OCI-LY1 (cell line): Measurements from ENCODE around the gene HPCAL4.

Source experiments
- H2AFZ ChIP-seq: fragments of 200-600 bp; sonication (generic), shearing (Covaris generic); 2 replicates; pipeline ENCODE4 v1.6.0; 2014; ENCODE audit warnings: antibody characterized with exemption, mild to moderate bottlenecking, low read length
- H3F3A ChIP-seq: fragments of 200-600 bp; sonication (generic), shearing (Covaris generic); 2 replicates; pipeline ENCODE4 v1.6.0; 2014; ENCODE audit warnings: mild to moderate bottlenecking, antibody characterized with exemption, low read length, moderate library complexity; ENCODE audit not compliant: insufficient read depth
- H3K27ac ChIP-seq: fragments of 200-600 bp; sonication (generic); 2 replicates; pipeline ENCODE4 v1.5.1; 2014; ENCODE audit warnings: low read length, mixed run types, mild to moderate bottlenecking, low read depth; ENCODE audit not compliant: poor library complexity, severe bottlenecking
- H3K27me3 ChIP-seq: fragments of 200-600 bp; sonication (generic); 2 replicates; pipeline ENCODE4 v1.6.0; 2014; ENCODE audit warnings: antibody characterized with exemption, mild to moderate bottlenecking, low read length, moderate library complexity; ENCODE audit not compliant: insufficient read depth
- H3K36me3 ChIP-seq: fragments of 200-600 bp; sonication (generic); 2 replicates; pipeline ENCODE4 v1.6.1; 2014; ENCODE audit warnings: mild to moderate bottlenecking, antibody characterized with exemption, low read length, moderate library complexity, mixed read lengths; ENCODE audit not compliant: insufficient read depth
- H3K4me1 ChIP-seq: fragments of 200-600 bp; sonication (generic); 2 replicates; pipeline ENCODE4 v1.5.1; 2014; ENCODE audit warnings: mild to moderate bottlenecking, low read length, moderate library complexity; ENCODE audit not compliant: insufficient read depth, severe bottlenecking
- H3K4me2 ChIP-seq: fragments of 200-600 bp; sonication (generic), shearing (Covaris generic); 2 replicates; pipeline ENCODE4 v1.6.1; 2014; ENCODE audit warnings: low read length
- H3K4me3 ChIP-seq: fragments of 200-600 bp; sonication (generic); 2 replicates; pipeline ENCODE4 v1.5.1; 2014; ENCODE audit warnings: low read length, low read depth, mild to moderate bottlenecking, mixed read lengths; ENCODE audit not compliant: poor library complexity, severe bottlenecking
- H3K79me2 ChIP-seq: fragments of 200-600 bp; shearing (Covaris generic); 2 replicates; pipeline ENCODE4 v1.6.1; 2016; ENCODE audit warnings: mixed run types, low read length, mixed read lengths; ENCODE audit not compliant: insufficient read depth
- H3K9ac ChIP-seq: fragments of 200-600 bp; sonication (generic), shearing (Covaris generic); 2 replicates; pipeline ENCODE4 v1.6.1; 2014; ENCODE audit warnings: mild to moderate bottlenecking, low read length, mixed read lengths
- H3K9me2 ChIP-seq: fragments of 200-600 bp; sonication (generic), shearing (Covaris generic); 2 replicates; pipeline ENCODE4 v1.6.1; 2014; ENCODE audit warnings: low read depth, mild to moderate bottlenecking, low read length, mixed read lengths
- H3K9me3 ChIP-seq: fragments of 200-600 bp; shearing (Covaris generic); 2 replicates; pipeline ENCODE4 v1.6.1; 2014; ENCODE audit warnings: low read length, mixed read lengths
- H4K20me1 ChIP-seq: fragments of 200-600 bp; sonication (generic), shearing (Covaris generic); 2 replicates; pipeline ENCODE4 v1.6.0; 2016; ENCODE audit warnings: mild to moderate bottlenecking, low read length; ENCODE audit not compliant: insufficient read depth
- EZH2 ChIP-seq: fragments of 200-600 bp; sonication (generic), shearing (Covaris generic); IDR thresholded peaks from 2 replicates; pipeline ENCODE4 v1.8.0; 2017; ENCODE audit warnings: borderline replicate concordance, mixed run types, mild to moderate bottlenecking, antibody characterized with exemption, low read length, moderate library complexity, mixed read lengths
- TF ChIP-seq, protein P1 (sequence below): fragments of 200-600 bp; sonication (generic), shearing (Covaris generic); IDR thresholded peaks from 2 replicates; pipeline ENCODE4 v1.5.1; 2017; ENCODE audit warnings: mild to moderate bottlenecking, antibody characterized with exemption, low read length, moderate library complexity, mixed read lengths

Gene HPCAL4

DNA sequence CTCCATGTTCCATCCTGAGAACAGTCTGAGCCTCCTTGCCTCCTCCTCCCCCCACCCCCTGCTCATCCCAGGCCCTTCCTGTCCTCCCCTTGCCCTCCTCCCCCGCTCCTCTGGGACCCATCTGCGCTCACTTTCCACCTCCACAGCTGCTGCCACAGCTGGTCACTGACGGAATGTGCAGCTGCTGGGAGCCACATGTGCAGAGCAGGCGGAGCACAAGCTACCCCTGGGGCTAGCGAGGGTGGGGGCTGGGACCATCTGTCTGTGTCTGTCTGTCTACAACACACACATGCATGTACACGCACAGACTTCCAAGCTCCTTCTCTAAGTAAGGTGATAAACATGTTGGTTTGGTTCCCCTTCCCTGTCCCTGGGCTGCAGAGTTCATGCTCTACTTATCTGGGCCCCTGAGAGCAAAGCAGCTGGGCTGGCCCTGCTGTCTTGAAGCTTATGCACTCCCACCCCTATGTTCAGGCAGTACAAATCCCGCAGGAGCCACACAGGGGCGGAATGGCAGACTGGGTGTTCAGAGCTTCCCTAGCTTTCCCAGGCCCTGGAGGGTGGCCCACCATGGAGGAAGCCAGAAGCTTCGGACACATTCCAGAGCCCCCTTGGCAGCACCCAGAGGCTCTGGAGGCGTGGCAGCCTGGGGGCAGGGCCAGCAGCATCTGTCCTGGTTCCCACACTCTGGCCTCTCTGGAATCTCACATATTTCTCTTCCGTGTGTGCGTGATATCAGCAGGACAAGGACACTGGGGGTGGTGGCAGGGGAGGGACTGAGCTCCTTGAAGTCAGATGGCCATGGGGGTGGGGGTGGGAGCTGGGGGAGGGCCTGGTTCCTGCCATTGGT is 44.8 kb downstream of the HPCAL4 start:
- Histone ChIP-seq H3K9ac (no peak overlapping the region), H2AFZ (no peak overlapping the region), H3F3A (no peaks in the 10 kb centered on the region), H4K20me1 (no peaks in the 10 kb centered on the region), H3K9me3 (no peaks in the 10 kb centered on the region), H3K4me2 (no peak overlapping the region), H3K27ac (no peak overlapping the region), H3K27me3 (no peaks in the 10 kb centered on the region), H3K36me3 (no peaks in the 10 kb centered on the region), H3K4me3 (no peak overlapping the region), H3K79me2 (no peaks in the 10 kb centered on the region), H3K9me2 (no peaks in the 10 kb centered on the region), H3K4me1 (no peaks in the 10 kb centered on the region)
- TF ChIP-seq, protein P1, sequence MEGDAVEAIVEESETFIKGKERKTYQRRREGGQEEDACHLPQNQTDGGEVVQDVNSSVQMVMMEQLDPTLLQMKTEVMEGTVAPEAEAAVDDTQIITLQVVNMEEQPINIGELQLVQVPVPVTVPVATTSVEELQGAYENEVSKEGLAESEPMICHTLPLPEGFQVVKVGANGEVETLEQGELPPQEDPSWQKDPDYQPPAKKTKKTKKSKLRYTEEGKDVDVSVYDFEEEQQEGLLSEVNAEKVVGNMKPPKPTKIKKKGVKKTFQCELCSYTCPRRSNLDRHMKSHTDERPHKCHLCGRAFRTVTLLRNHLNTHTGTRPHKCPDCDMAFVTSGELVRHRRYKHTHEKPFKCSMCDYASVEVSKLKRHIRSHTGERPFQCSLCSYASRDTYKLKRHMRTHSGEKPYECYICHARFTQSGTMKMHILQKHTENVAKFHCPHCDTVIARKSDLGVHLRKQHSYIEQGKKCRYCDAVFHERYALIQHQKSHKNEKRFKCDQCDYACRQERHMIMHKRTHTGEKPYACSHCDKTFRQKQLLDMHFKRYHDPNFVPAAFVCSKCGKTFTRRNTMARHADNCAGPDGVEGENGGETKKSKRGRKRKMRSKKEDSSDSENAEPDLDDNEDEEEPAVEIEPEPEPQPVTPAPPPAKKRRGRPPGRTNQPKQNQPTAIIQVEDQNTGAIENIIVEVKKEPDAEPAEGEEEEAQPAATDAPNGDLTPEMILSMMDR: no peak
- TF ChIP-seq EZH2: no peak

DNA sequence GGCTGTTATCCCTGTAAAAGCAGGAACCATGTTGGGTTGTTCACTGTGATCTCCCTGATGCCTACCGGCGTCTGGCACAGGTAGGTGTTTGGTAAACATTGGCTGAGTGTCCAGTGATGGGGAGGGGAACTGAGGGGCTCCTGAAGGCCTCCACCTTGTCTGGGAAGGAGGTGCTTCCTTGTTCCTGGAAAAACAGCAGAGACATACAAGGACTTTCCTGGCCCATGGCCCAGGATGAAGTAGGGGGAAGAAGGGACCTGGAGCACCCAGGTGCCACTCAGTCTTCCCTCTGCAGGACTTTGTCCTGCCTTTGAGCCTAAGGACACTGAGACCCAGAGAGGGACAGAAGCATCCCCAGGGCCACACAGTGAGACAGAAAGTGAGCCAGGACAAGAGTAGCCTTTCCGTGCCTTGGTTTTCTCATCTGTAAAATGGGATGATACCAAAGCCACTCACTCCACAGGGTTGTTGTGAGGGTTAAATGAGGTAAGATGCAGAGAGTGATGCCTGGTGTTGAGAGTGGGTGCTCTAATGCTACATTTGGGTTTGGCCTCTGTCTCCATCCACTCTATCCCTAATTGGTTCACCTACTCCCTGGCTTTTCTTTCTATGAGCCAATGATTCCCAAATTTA is 45.7 kb downstream of the HPCAL4 start:
- H3K27ac ChIP-seq: no peak overlapping the region
- H4K20me1 ChIP-seq: no peaks in the 10 kb centered on the region
- H2AFZ ChIP-seq: no peak overlapping the region
- TF ChIP-seq EZH2: no peak
- TF ChIP-seq, protein P1: no peak
- no peaks in the 10 kb centered on the region for H3K79me2 ChIP-seq
- H3K4me1 ChIP-seq: no peaks in the 10 kb centered on the region
- no peak overlapping the region for H3K4me2 ChIP-seq
- no peak overlapping the region for H3K9ac ChIP-seq
- H3K9me3 ChIP-seq: no peaks in the 10 kb centered on the region
- H3K4me3 ChIP-seq: no peak overlapping the region
- no peaks in the 10 kb centered on the region for H3K9me2 ChIP-seq
- no peaks in the 10 kb centered on the region for H3K27me3 ChIP-seq
- no peaks in the 10 kb centered on the region for H3K36me3 ChIP-seq
- no peaks in the 10 kb centered on the region for H3F3A ChIP-seq

DNA sequence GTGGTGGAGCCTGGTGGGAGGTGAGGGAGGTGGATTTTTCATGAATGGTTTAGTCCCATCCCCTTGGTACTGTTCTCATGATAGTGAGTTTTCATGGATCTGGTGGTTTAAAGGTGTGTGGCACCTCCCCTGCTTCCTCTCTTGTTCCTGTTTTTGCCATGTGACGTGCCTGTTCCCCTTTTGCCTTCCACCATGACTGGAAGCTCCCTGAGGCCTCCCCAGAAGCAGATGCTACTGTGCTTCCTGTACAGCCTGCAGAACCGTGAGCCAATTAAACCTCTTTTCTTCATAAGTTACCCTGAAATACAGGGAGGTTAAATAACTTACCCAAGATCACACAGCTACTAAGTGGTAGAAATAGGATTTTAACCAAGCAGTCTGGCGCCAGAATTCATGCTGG is 47.5 kb downstream of the HPCAL4 start:
- Histone ChIP-seq H3K27me3 (no peaks in the 10 kb centered on the region), H3F3A (no peaks in the 10 kb centered on the region), H3K4me1 (peaks cover 6% of the 10 kb centered on the region)

More for the DNA sequence above, 47.5 kb downstream of the HPCAL4 start:
- Histone ChIP-seq H4K20me1 (no peaks in the 10 kb centered on the region), H3K27ac (no peak overlapping the region), H3K9me2 (no peaks in the 10 kb centered on the region), H3K36me3 (no peaks in the 10 kb centered on the region), H3K9me3 (no peaks in the 10 kb centered on the region), H2AFZ (no peak overlapping the region), H3K4me3 (no peak overlapping the region), H3K9ac (no peak overlapping the region), H3K4me2 (no peak overlapping the region), H3K79me2 (no peaks in the 10 kb centered on the region)
- TF ChIP-seq, protein P1: no peak
- TF ChIP-seq EZH2: no peak
